HepG2 (cell line): Measurements from ENCODE around the gene TNS1. TPM values are rescaled to one million over a fixed set of nuclear protein-coding genes. Genes with fewer than 3 reads are reported as not detected.

Experiments
- ELF3 ChIP-seq: IDR thresholded peaks from 2 replicates; pipeline ENCODE4 v1.6.1; 2016; ENCODE audit warnings: missing genetic modification reagents, missing compliant biosample characterization
- ESRRA ChIP-seq: sonication (generic); formaldehyde crosslinking; IDR thresholded peaks from 2 replicates; pipeline ENCODE4 v1.5.1; 2020; ENCODE audit warnings: mild to moderate bottlenecking, low read depth, missing genetic modification reagents
- HNRNPL ChIP-seq: fragments of 200-400 bp; formaldehyde crosslinking; IDR thresholded peaks from 2 replicates; pipeline ENCODE4 v1.6.1; 2017; ENCODE audit warnings: mild to moderate bottlenecking, low read depth, low read length
- KAT2B ChIP-seq: fragments of 150-350 bp; IDR thresholded peaks from 2 replicates; pipeline ENCODE4 v1.6.1; 2014; ENCODE audit warnings: low read depth, low read length, borderline replicate concordance
- KMT2A ChIP-seq: sonication (generic); formaldehyde crosslinking; IDR thresholded peaks from 2 replicates; pipeline ENCODE4 v1.4.0; 2020; ENCODE audit warnings: missing genetic modification reagents
- SAFB2 ChIP-seq: sonication (generic); formaldehyde crosslinking; IDR thresholded peaks from 2 replicates; pipeline ENCODE4 v1.5.1; 2020; ENCODE audit warnings: missing genetic modification reagents, low read depth, mild to moderate bottlenecking, borderline replicate concordance
- ZFP41 ChIP-seq: sonication (generic); formaldehyde crosslinking; IDR thresholded peaks from 2 replicates; pipeline ENCODE4 v1.4.0; 2020; ENCODE audit warnings: mild to moderate bottlenecking, missing genetic modification reagents, borderline replicate concordance
- ZFX ChIP-seq: sonication (generic); formaldehyde crosslinking; IDR thresholded peaks from 2 replicates; pipeline ENCODE4 v1.4.0; 2020; ENCODE audit warnings: mild to moderate bottlenecking, low read depth, missing genetic modification reagents, moderate library complexity
- ZNF3 ChIP-seq: IDR thresholded peaks from 2 replicates; pipeline ENCODE4 v1.7.0; 2017; ENCODE audit warnings: inconsistent platforms
- ZNF776 ChIP-seq: sonication (generic); formaldehyde crosslinking; IDR thresholded peaks from 2 replicates; pipeline ENCODE4 v1.4.0; 2020; ENCODE audit warnings: mild to moderate bottlenecking, missing genetic modification reagents
- ZNF841 ChIP-seq: sonication (generic); formaldehyde crosslinking; IDR thresholded peaks from 2 replicates; pipeline ENCODE4 v1.8.1; 2023; ENCODE audit warnings: missing genetic modification reagents, borderline replicate concordance
- polyA plus RNA-seq, 8 experiments: library from polyadenylated mRNA; depleted of rRNA in 3 of 8; stranded (reverse) in 7 of 8; unstranded in 1 of 8; fragments of >200 nt; fragmentation: Illumina TruSeq in 4 of 8; extraction: Trizol in 4 of 8; gene quantifications; 2 replicates each; pipeline versions ENCODE4 v1.2.1 to v1.2.3, GENCODE V29; 2011 to 2016; ENCODE audit warnings: low read depth in 4 of 8, missing spikeins in 1 of 8, mixed read lengths in 1 of 8; ENCODE audit not compliant: insufficient read depth in 1 of 8
- total RNA-seq, 5 experiments: library from RNA; depleted of rRNA; stranded (reverse); fragments of >200 nt; fragmentation: Illumina TruSeq; extraction: Trizol; gene quantifications; 2 replicates each; pipeline ENCODE4 v1.2.3, GENCODE V29; 2016; ENCODE audit warnings: low read depth in 1 of 5
- TF ChIP-seq, protein P1 (sequence below): IDR thresholded peaks from 2 replicates; pipeline ENCODE4 v1.4.0; 2020; ENCODE audit warnings: mild to moderate bottlenecking, missing genetic modification reagents
- TF ChIP-seq, protein P2 (sequence below): sonication (generic); formaldehyde crosslinking; IDR thresholded peaks from 2 replicates; pipeline ENCODE4 v1.9.0; 2022; ENCODE audit warnings: missing genetic modification reagents, mild to moderate bottlenecking, borderline replicate concordance

TNS1 gene
- total and polyA plus RNA-seq, 2 of the 13 experiments (the other 11 are each of a cell fraction or from before 2014, with no cell fraction given) = 1.9 to 118 TPM

DNA sequence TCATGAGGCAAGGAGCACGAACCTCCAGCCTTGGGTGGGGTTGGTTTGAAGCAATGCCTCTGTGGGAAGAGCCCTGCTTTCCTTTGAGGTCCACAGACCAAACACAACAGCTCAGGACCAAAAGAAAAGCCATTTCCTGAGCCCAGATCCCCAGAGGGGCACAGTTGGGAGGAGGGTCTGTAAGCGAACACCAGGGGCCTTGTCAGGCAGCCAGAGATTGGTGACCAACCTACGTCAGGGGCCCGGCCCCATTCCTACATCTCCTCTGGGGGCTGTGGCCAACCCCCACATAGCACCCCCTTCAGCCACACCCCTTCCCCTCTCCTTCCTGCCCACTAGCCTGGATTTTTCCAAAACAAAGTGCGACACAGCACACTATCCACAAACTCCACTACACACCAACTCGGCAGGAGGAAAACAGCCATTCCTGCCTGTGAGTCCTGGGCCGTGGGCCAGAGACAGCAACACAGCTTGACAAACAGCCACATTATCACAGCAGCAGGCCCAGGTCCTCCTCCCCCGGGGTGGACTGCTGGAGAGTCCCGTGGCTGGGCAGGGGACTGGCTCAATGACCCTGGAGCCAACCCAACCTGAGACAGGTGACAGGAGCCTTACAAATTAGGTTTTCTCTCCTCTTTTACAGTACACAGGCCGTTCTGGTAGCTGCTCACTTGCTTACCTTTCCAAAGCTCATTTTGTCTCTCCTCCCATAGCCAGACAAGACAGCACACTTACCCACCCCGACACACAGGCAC is 98.8 kb downstream of the TNS1 start (continued):
- TF ChIP-seq ZFX (peak; percentile 85), ZNF776 (CRISPR knock-in tag) (peak; percentile 60; the same call in 1 of the 2 replicates), ESRRA (peak; percentile 29; the same call in 1 of the 2 replicates), ELF3 (CRISPR knock-in tag) (peak; percentile 58; the same call in 1 of the 2 replicates), SAFB2 (CRISPR knock-in tag) (peak; percentile 53; the same call in 1 of the 2 replicates), KAT2B (no peak), HNRNPL (peak; percentile 32; the same call in 1 of the 2 replicates), ZFP41 (CRISPR knock-in tag) (0 out of 2 replicates have a peak, but pooled peaks have one; percentile 77), ZNF841 (CRISPR knock-in tag) (no peak), KMT2A (CRISPR knock-in tag) (peak; percentile 29; the same call in 1 of the 2 replicates), ZNF3 (CRISPR knock-in tag) (no peak)
- TF ChIP-seq, protein P1, sequence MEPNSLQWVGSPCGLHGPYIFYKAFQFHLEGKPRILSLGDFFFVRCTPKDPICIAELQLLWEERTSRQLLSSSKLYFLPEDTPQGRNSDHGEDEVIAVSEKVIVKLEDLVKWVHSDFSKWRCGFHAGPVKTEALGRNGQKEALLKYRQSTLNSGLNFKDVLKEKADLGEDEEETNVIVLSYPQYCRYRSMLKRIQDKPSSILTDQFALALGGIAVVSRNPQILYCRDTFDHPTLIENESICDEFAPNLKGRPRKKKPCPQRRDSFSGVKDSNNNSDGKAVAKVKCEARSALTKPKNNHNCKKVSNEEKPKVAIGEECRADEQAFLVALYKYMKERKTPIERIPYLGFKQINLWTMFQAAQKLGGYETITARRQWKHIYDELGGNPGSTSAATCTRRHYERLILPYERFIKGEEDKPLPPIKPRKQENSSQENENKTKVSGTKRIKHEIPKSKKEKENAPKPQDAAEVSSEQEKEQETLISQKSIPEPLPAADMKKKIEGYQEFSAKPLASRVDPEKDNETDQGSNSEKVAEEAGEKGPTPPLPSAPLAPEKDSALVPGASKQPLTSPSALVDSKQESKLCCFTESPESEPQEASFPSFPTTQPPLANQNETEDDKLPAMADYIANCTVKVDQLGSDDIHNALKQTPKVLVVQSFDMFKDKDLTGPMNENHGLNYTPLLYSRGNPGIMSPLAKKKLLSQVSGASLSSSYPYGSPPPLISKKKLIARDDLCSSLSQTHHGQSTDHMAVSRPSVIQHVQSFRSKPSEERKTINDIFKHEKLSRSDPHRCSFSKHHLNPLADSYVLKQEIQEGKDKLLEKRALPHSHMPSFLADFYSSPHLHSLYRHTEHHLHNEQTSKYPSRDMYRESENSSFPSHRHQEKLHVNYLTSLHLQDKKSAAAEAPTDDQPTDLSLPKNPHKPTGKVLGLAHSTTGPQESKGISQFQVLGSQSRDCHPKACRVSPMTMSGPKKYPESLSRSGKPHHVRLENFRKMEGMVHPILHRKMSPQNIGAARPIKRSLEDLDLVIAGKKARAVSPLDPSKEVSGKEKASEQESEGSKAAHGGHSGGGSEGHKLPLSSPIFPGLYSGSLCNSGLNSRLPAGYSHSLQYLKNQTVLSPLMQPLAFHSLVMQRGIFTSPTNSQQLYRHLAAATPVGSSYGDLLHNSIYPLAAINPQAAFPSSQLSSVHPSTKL (CRISPR knock-in tag) = peak; percentile 47; the same call in 1 of the 2 replicates
- TF ChIP-seq, protein P2, sequence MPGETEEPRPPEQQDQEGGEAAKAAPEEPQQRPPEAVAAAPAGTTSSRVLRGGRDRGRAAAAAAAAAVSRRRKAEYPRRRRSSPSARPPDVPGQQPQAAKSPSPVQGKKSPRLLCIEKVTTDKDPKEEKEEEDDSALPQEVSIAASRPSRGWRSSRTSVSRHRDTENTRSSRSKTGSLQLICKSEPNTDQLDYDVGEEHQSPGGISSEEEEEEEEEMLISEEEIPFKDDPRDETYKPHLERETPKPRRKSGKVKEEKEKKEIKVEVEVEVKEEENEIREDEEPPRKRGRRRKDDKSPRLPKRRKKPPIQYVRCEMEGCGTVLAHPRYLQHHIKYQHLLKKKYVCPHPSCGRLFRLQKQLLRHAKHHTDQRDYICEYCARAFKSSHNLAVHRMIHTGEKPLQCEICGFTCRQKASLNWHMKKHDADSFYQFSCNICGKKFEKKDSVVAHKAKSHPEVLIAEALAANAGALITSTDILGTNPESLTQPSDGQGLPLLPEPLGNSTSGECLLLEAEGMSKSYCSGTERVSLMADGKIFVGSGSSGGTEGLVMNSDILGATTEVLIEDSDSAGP (CRISPR knock-in tag) = peak; percentile 61; the same call in 1 of the 2 replicates
